Stimulated activated CD4-positive, alpha-beta T cell treated with anti-CD3 and anti-CD28 coated beads, Interleukin-4, amount 100 ng/mL, for 4 hours (primary cell): ENCODE data around the gene CSF3.
"Not testable (repeated sequence)": the region's sequence is repeated elsewhere in the genome, so short reads cannot be mapped to it uniquely, and the experiment has no call there.

ENCODE experiments used
- DNase-seq, 2 experiments: peaks; one replicate each; pipeline ENCODE4 v3.0.0-alpha.2; 2020

Gene CSF3

DNA sequence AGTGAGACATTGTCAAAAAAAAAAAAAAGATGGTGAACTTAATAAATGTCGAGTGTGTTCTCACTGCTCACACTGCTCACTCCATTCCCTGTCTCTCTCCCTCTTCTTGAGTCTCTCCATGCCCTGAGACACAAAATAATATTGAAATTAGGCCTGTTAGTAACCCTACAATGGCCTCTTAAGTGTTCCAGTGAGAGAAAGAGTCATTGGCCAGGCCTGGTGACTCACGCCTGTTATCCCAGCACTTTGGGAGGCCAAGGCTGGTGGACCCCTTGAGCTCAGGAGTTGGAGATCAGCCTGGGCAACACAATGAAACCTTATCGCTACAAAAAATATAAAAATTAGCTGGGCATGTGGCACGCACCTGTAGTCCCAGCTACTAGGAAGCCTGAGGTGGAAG lies 16.2 kb upstream of the CSF3 start:
- no peak for DNase-seq

DNA sequence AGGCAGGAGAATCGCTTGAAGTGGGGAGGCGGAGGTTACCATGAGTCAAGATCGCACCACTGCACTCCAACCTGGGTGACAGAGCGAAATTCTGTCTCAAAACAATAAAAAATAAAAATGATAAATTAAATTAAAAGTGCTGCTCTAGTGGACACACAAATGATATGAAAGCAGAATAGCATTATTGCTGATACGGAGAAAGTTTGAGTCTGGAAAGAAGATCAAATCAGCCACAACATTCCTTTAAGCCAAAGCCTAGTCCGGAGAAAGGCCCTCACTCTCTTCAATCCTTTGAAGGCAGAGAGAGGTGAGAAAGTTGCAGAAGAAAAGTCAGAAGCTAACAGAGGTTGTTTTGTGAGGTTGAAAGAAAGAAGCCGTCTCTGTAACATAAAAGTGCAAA lies 15.1 kb upstream of the CSF3 start:
- no peak for DNase-seq

DNA sequence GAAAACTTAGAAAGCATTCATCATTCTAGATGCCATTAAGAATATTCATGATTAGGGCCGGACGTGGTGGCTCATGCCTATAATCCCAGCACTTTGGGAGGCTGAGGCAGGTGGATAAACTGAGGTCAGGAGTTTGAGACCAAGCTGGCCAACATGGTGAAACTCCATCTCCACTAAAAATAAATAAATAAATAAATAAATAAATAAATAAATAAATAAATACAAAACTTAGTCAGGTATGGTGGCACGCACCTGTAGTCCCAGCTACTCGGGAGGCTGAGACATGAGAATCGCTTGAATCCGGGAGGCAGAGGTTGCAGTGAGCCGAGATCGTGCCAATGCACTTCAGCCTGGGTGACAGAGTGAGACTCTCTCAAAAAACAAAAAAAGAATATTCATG lies 13.9 kb upstream of the CSF3 start:
- not testable (repeated sequence) for DNase-seq

DNA sequence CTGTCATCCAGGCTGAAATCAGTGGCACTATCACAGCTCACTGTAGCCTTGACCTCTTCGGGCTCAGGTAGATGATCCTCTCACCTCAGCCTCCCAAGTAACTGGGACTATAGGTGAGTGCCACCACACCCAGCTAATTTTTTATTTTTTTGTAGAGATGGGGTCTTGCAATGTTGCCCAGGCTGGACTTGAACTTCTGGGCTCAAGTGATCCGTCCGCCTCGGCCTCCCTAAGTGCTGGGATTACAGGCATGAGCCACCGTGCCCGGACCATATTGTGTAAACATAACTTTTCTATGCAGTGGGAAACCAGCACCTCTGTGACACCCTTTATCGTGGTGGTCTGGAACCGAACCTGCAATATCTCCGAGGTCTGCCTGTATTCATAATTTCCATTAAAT lies 11.2 kb upstream of the CSF3 start:
- DNase-seq, result no peak

DNA sequence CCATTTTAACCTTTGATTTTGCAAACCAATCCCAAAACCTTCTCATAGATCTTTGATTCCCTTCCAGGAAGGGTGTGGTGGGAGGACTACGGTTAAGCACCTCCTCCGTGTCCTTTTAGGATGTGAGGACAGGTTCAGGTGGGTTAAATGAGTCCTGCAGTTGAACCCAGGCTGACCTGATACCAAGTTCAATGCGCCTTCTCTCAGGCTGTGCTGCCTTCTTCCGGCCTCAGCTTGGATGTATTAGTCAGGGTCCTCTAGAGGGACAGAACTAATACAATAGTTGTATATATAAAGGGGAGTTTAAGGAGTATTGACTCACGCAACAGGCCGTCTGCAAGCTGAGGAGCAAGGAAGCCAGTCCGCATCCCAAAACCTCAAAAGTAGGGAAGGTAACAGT lies 10.5 kb upstream of the CSF3 start:
- DNase-seq, result no peak

DNA sequence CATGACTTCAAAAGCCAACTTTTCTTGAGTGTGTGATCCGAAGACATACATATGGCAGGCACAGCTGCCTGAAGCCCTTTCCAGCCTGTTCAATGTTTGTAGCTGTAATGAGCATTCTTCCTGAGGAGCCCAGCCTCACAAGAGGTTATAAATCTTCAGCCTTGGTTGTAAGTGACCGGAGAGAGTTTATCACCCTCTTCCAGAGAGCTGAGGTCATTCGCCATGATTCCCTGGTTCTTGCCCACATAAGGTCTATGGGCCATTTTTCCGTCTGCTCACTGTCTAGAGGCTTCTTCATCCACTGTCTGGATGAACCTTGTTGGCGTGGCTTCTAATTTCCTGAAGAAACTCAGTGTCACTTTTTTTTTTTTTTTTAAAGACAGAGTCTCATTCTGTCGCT lies 9.7 kb upstream of the CSF3 start:
- DNase-seq, result no peak

DNA sequence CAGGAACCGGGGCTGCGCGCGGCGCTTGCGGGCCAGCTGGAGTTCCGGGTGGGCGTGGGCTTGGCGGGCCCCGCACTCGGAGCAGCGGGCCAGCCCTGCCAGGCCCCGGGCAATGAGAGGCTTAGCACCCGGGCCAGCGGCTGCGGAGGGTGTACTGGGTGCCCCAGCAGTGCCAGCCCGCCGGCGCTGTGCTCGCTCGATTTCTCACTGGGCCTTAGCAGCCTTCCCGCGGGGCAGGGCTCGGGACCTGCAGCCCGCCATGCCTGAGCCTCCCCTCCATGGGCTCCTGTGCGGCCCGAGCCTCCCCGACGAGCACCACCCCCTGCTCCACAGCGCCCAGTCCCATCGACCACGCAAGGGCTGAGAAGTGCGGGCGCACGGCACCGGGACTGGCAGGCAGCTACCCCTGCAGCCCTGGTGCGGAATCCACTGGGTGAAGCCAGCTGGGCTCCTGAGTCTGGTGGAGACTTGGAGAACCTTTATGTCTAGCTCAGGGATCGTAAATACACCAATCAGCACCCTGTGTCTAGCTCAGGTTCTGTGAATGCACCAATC lies 4.2 kb upstream of the CSF3 start:
- not testable (repeated sequence) for DNase-seq

DNA sequence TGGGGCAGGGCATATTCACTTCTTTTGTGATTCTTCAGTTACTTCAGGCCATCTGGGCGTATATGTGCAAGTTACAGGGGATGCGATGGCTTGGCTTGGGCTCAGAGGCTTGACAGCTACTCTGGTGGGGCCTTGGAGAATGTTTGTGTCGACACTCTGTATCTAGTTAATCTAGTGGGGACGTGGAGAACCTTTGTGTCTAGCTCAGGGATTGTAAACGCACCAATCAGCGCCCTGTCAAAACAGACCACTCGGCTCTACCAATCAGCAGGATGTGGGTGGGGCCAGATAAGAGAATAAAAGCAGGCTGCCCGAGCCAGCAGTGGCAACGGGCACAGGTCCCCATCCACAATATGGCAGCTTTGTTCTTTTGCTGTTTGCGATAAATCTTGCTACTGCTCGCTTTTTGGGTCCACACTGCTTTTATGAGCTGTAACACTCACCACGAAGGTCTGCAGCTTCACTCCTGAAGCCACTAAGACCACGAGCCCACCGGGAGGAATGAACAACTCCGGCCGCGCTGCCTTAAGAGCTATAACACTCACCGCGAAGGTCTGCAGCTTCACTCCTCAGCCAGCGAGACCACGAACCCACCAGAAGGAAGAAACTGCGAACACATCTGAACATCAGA lies 3.1 kb upstream of the CSF3 start:
- DNase-seq, result not testable (repeated sequence)

DNA sequence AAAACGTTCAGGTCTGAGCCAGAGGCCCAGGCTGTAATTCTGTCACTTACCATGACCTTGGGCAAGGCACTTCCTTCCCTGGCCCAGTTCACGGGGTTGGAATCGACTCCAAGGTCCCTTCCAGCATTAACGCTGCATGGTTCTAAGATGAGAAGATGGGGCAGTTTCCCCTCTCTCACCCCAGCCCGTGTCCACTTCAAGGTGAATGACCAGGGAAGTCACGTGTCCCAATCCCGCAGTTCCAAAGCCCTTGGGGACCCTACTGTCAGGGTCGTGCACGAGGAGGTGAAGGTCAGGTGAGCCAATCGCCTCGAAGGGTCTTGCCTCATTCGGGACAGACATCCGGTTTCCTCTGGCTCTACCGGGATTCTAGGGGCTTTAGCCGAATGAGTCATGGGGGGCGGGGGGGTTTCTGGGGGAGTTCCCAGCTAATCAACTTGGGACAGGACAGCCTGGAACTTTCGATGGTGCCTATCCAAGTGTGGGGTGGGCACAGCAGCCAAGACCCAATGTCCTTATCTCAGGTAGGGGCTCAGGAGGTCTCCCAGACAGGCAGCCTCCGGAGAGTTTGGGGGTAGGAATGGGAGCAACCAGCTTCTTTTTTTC lies 762 bp upstream of the CSF3 start:
- DNase-seq, result no peak

DNA sequence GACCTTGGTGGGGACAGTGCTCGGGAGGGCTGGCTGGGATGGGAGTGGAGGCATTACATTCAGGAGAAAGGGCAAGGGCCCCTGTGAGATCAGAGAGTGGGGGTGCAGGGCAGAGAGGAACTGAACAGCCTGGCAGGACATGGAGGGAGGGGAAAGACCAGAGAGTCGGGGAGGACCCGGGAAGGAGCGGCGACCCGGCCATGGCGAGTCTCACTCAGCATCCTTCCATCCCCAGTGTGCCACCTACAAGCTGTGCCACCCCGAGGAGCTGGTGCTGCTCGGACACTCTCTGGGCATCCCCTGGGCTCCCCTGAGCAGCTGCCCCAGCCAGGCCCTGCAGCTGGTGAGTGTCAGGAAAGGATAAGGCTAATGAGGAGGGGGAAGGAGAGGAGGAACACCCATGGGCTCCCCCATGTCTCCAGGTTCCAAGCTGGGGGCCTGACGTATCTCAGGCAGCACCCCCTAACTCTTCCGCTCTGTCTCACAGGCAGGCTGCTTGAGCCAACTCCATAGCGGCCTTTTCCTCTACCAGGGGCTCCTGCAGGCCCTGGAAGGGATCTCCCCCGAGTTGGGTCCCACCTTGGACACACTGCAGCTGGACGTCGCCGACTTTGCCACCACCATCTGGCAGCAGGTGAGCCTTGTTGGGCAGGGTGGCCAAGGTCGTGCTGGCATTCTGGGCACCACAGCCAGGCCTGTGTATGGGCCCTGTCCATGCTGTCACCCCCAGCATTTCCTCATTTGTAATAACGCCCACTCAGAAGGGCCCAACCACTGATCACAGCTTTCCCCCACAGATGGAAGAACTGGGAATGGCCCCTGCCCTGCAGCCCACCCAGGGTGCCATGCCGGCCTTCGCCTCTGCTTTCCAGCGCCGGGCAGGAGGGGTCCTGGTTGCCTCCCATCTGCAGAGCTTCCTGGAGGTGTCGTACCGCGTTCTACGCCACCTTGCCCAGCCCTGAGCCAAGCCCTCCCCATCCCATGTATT lies 1.1 kb downstream of the CSF3 start:
- DNase-seq, result no peak

DNA sequence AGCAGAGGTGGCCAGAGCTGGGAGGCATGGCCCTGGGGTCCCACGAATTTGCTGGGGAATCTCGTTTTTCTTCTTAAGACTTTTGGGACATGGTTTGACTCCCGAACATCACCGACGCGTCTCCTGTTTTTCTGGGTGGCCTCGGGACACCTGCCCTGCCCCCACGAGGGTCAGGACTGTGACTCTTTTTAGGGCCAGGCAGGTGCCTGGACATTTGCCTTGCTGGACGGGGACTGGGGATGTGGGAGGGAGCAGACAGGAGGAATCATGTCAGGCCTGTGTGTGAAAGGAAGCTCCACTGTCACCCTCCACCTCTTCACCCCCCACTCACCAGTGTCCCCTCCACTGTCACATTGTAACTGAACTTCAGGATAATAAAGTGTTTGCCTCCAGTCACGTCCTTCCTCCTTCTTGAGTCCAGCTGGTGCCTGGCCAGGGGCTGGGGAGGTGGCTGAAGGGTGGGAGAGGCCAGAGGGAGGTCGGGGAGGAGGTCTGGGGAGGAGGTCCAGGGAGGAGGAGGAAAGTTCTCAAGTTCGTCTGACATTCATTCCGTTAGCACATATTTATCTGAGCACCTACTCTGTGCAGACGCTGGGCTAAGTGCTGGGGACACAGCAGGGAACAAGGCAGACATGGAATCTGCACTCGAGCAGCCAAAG lies 2.3 kb downstream of the CSF3 start:
- no peak for DNase-seq

DNA sequence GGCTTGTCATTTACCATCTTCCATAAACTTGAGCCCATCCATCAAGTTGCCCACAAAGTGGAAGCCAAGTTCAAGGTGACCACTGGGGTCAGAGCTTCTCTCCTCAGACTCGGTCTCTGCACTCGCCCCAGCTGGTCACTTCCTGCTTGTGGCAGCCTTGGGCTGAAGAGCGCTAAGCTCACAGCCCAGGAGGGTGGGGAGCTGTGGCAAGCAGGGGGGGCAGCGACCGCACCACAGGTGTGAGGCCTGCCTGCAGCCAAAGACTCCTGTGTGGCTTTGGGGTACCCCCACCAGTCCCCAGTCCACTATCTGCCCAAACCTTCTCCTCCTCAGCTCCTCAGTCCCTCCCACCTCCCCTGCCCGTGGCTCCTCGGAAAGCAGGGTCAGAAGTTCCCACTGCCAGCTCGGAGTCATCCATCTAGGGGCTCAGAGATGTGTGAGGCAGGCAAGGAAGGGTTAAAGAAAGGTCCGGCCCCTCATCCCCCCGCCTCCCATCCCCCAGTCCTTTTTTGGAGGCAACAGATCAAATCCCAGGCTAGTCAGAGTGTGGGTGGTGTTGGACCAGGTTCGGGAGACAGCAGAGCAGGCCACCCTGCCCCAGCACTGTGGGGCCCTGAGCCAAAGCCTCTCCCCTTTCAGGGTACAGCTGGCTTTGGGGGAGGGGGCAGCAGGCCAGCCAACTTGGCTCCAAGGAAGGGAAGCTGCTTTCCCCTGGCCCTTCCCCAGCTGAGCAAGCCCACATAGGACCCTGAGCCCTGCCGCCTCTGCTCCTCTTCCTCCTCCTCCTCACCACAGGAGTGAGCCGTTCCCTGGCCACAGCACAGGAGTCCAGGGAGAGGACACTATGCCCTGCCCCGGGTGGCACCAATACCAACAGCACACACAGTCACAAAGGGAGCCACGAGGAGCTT lies 3.2 kb downstream of the CSF3 start:
- DNase-seq, result no peak

DNA sequence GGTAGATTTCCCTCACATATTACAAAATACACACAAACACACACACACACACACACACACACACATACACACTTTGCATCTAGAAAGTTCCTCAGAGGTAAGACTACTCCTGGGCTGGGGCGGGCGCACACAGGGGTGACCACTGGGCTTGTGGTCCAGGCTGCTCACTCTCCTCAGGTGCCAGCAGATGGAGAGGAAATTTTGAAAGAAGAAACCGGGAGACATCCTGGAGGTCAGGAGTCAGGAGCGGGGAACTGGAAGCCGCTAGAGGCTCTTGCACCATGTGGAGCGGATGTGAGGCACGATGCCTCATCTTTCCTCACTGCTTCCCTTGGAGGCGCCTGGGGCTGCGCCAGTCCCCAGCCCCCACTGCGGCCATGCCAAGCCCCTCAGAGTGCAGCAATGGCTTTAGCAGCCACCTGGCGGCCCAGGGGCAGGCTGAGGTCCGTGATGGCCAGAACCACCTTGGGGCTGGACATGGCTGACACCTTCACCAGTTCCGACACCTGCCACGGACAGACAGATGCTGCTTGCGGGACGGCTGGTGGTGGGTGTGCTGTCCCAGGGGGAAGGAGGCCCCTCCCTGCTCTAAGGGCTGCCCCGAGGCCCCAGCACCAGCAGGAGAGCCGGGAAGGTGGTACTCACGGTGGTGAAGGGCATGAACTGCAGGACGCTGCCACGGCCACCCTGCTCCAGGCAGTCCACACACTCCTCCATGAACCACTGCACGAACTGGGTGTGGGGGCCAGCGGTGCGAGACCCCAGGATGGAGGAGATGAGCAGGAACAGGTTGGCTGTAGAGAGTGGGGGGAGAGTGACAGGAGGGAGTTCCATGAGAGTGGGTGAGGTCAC lies 4.1 kb downstream of the CSF3 start:
- no peak for DNase-seq

DNA sequence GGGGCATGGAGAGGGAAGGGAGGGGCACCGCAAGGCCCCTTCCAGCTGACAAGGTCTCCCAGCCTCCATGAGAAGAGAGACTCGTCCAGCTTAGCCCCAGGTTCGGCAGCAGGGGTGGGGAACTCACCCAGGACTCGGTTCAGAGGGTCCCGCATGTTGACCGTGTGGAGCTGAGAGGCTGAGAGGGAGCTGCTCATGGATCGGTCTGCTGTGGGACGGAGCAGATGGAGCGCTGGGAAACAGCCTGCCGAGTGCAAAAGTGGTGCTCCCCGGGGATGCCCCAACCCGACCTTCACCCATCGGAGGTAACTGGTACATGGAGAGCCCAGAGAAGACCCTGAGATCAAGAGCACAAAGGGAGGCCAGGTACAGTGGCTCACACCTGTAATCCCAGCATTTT lies 4.9 kb downstream of the CSF3 start:
- no peak for DNase-seq

DNA sequence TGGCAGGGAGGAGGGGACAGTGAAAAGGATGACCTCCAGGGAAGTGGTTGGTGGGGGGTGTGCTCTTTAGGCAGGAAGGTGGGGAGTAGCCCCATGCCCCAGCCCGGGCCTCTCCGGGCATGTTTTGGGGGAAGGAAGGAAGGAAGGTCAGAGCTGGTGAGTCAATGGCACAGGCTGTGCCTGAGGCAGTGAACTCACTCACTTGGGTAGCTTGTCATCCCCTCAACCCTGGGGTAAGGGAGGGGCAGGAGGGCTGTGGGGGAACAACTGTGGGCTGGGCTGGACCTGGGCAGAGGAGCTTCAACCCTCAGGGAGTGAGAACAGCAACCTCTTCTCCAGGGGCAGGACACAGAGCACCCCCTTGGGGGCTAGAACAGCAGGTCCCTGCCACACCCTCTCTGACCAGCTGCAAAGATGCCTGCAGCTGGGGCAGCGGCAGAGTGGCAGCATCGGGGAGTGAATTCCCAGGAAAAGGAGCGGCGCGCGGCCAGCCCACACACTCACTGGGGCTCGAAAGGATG lies 6.3 kb downstream of the CSF3 start:
- no peak for DNase-seq

DNA sequence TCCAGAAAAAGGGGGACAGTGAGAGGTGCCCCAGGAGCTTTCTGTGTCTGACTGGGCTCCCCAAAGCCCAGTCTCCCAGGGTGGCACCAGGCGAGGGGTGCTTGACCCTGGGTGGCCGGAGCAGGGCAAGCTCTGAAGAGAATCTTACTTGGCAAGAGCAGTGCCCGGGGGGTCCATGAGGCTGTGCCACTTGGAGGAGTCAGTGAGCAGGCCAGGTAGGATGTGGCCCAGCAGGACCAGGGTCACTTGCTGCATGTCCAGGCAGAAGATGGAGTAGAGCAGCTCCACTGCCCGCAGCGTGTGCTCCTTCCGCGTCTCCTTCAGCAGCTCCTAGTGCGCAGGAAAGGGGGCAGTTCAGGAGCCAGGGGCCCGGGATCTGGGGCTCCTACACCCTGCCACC lies 7.3 kb downstream of the CSF3 start:
- no peak for DNase-seq

DNA sequence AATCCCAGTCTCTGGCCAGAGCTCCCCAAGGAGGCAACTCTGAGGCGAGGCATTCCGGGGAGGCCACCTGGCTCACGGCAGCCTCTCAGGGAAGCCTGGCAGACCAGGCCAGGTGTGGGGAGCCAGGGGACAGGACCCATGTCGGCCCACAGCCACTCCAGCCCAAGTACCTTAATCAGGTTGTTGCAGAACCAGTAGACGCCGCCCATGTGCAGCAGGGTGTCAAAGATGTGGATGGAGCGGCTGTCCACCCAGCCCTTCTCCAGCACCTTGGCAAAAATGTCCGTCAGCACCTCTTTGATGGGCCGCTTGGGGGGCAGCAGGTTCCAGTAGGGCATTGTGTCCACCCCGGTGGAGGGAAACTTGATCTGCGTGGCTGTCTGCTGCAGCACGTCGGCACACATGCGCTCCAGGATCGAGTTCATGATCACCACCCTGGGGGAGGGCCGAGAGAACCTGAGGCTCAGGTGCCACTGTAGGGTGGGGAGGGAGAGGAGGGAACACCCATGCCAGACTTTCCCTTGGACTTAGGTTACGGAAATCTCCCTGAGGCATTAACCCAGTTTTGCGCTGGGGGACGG lies 7.8 kb downstream of the CSF3 start:
- DNase-seq, result no peak

DNA sequence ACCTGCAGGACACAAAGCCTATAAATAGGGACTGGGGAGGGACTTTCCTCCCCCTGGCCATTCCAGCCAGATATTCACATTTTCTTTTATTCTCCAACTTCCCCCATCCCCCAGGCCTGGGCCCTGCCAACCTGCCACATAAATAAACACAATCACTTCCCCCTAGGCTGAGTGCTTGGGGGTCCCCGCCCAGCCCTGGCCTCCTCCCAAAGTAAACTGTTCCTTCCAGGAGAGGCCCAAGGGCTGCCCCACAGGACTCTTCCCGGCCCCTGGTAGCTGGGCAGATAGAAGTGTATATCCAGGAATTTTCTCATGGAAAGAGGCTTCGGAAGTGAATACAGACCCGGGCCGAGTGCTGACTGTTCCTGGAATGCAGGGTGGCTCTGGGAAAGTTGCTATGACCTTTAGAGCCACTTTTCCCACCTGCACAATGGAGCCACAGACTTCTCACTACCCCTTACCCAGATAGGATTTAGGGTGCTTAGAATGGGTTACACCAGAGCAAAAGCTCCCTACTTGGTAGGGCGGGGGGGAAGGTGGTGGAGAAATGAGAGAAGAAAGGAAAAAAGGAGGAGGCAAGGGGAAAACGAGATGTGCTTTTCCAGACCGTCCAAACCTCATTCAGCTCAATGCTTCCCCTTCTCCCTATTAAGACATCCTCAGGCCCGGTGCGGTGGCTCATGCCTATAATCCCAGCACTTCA lies 8.5 kb downstream of the CSF3 start:
- DNase-seq, result no peak

DNA sequence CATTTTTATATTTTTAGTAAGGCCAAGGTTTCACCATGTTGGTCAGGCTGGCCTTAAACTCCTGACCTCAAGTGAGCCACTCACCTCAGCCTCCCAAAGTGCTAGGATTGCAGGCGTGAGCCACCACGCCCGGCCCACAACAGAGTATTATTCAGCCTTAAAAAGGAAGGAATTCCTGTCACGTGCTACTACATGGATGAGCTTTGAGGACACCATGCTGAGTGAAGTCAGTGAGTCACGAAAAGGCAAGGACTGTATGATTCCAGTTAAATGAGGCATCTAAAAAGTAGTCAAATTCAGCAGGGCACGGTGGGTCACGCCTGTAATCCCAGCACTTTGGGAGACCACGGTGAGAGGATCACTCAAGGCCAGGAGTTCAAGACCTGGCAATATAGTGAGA lies 9.7 kb downstream of the CSF3 start:
- DNase-seq, result no peak

DNA sequence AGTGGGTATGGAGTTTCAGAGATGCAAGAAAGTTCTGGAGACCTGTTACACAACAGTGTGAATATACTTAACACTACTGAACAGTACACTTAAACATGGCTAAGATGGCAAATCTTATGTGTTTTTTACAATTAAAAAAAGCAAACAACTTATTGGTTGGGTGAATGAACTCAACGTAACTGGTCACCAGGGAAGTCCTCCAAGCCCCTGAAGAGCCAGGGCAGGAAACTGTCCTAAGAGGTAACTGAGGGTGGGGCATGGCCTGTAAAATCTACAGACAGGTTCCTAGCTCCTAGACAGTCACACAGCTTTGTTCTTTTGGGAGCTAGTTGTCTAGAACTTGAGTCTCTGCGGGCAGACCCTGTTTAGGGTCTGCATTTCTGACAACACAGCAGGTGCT lies 10.3 kb downstream of the CSF3 start:
- no peak for DNase-seq
